ENCODE measurements around the gene NSG1.

The NSG1 gene

GRCh38 chr4:4406455-4407298 is 19.8 kb downstream of the NSG1 start:
- no peak for TF ChIP-seq CTCF (conservative IDR thresholded peaks at IDR 0.05; ENCODE audit: low read length)
- no peak for TF ChIP-seq EZH2phosphoT487 (IDR thresholded peaks at IDR 0.05; ENCODE audit: borderline replicate concordance)
- no peaks in the 10 kb centered on the region for H3K9me3 ChIP-seq (ENCODE audit: insufficient read depth, low read depth, low read length)
- H3F3A ChIP-seq (ENCODE audit: low read depth): no peaks in the 10 kb centered on the region
- no peak overlapping the region for H3K9ac ChIP-seq (ENCODE audit: low read depth, low read length, poor library complexity, severe bottlenecking)
- H3K9me2 ChIP-seq (replicated peaks; ENCODE audit: low read depth, low read length): no peaks in the 10 kb centered on the region
- H3K27me3 ChIP-seq (ENCODE audit: insufficient read depth, low read length, poor library complexity, severe bottlenecking): no peaks in the 10 kb centered on the region
- H3K4me1 ChIP-seq (ENCODE audit: insufficient read depth, low read length, poor library complexity, severe bottlenecking): no peaks in the 10 kb centered on the region
- no peaks in the 10 kb centered on the region for H4K20me1 ChIP-seq (ENCODE audit: insufficient read depth, low read length, poor library complexity, severe bottlenecking)
- no peak overlapping the region for H3K4me2 ChIP-seq (ENCODE audit: low read depth, low read length, poor library complexity, severe bottlenecking)
- no peaks in the 10 kb centered on the region for H3K36me3 ChIP-seq (ENCODE audit: insufficient read depth, low read length)
- no peak overlapping the region for H2AFZ ChIP-seq (ENCODE audit: low read length)
- no peak overlapping the region for H3K4me3 ChIP-seq (ENCODE audit: low read length, poor library complexity, severe bottlenecking)
- H3K79me2 ChIP-seq (ENCODE audit: insufficient read depth, low read length): no peaks in the 10 kb centered on the region

GRCh38 chr4:4407299-4408131 is 20.6 kb downstream of the NSG1 start:
- no peaks in the 10 kb centered on the region for H3K9me2 ChIP-seq (replicated peaks; ENCODE audit: low read depth, low read length)
- H4K20me1 ChIP-seq (ENCODE audit: insufficient read depth, low read length, poor library complexity, severe bottlenecking): no peaks in the 10 kb centered on the region
- H3K9ac ChIP-seq (ENCODE audit: low read depth, low read length, poor library complexity, severe bottlenecking): no peak overlapping the region
- H3K9me3 ChIP-seq (ENCODE audit: insufficient read depth, low read depth, low read length): no peaks in the 10 kb centered on the region
- no peaks in the 10 kb centered on the region for H3K4me1 ChIP-seq (ENCODE audit: insufficient read depth, low read length, poor library complexity, severe bottlenecking)
- TF ChIP-seq EZH2phosphoT487 (IDR thresholded peaks at IDR 0.05; ENCODE audit: borderline replicate concordance) (no peak), CTCF (conservative IDR thresholded peaks at IDR 0.05; ENCODE audit: low read length) (no peak)
- no peaks in the 10 kb centered on the region for H3K79me2 ChIP-seq (ENCODE audit: insufficient read depth, low read length)
- H3K27me3 ChIP-seq (ENCODE audit: insufficient read depth, low read length, poor library complexity, severe bottlenecking): no peaks in the 10 kb centered on the region
- H3K4me3 ChIP-seq (ENCODE audit: low read length, poor library complexity, severe bottlenecking): no peak overlapping the region
- no peak overlapping the region for H2AFZ ChIP-seq (ENCODE audit: low read length)
- no peak overlapping the region for H3K4me2 ChIP-seq (ENCODE audit: low read depth, low read length, poor library complexity, severe bottlenecking)
- H3K36me3 ChIP-seq (ENCODE audit: insufficient read depth, low read length): no peaks in the 10 kb centered on the region
- H3F3A ChIP-seq (ENCODE audit: low read depth): no peaks in the 10 kb centered on the region

GRCh38 chr4:4408132-4408523 is 21.2 kb downstream of the NSG1 start:
- Histone ChIP-seq H2AFZ (ENCODE audit: low read length) (no peak overlapping the region), H3K4me2 (ENCODE audit: low read depth, low read length, poor library complexity, severe bottlenecking) (no peak overlapping the region), H4K20me1 (ENCODE audit: insufficient read depth, low read length, poor library complexity, severe bottlenecking) (no peaks in the 10 kb centered on the region), H3F3A (ENCODE audit: low read depth) (no peaks in the 10 kb centered on the region), H3K79me2 (ENCODE audit: insufficient read depth, low read length) (no peaks in the 10 kb centered on the region), H3K36me3 (ENCODE audit: insufficient read depth, low read length) (no peaks in the 10 kb centered on the region), H3K9ac (ENCODE audit: low read depth, low read length, poor library complexity, severe bottlenecking) (no peak overlapping the region), H3K4me3 (ENCODE audit: low read length, poor library complexity, severe bottlenecking) (no peak overlapping the region), H3K9me3 (ENCODE audit: insufficient read depth, low read depth, low read length) (no peaks in the 10 kb centered on the region), H3K27me3 (ENCODE audit: insufficient read depth, low read length, poor library complexity, severe bottlenecking) (no peaks in the 10 kb centered on the region), H3K4me1 (ENCODE audit: insufficient read depth, low read length, poor library complexity, severe bottlenecking) (no peaks in the 10 kb centered on the region), H3K9me2 (replicated peaks; ENCODE audit: low read depth, low read length) (no peaks in the 10 kb centered on the region)
- TF ChIP-seq CTCF (conservative IDR thresholded peaks at IDR 0.05; ENCODE audit: low read length): no peak
- no peak for TF ChIP-seq EZH2phosphoT487 (IDR thresholded peaks at IDR 0.05; ENCODE audit: borderline replicate concordance)
